Limb (tissue), 2 donors: Measurements from ENCODE around the gene INSR.

ENCODE experiments used
- DNase-seq, 2 donors: peaks; one replicate each; pipeline ENCODE4 v3.0.0-alpha.2; 2016; ENCODE audit errors: extremely low spot score in 2 of 2

Gene INSR

GRCh38 chr19:7142771-7143170 is 151.4 kb downstream of the INSR start:
- no peak for DNase-seq

DNA sequence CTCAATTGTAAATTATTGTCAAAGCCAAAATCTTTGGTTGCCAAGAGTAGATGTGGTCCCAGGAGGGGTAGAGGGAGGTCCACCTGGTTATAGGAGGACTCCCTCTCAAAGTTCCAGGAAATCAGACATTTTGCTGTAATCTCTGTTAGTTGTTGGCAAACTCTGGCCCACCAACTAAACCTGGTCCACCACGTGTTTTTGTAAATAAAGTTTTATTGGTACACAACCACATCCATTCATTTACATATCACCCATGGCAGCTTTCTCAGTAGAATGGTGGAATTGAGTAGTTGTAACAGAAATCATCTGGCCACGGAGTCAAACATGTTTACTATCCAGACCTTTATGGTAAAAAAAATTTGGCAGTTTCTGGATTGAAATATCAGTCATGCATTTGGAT is 154.1 kb downstream of the INSR start:
- no peak for DNase-seq

DNA sequence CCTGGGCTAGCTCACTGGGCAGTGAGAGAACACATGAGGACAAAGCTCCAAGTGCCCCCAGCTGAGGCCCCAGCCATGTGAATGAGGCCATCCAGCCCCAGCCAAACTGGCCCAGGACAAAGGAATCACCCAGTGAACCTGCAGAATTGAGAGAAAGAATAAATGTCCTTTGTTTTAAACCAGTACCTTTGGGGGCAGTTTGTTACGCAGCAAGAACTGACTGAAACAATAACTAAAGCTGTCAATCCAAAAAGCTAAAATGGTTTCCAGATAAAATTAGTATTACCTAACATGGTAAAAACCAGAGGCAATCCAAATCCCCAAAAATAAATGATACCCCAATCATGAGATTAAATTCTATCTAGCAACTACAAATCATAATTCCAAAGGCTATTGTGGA is 155.1 kb downstream of the INSR start:
- no peak for DNase-seq

DNA sequence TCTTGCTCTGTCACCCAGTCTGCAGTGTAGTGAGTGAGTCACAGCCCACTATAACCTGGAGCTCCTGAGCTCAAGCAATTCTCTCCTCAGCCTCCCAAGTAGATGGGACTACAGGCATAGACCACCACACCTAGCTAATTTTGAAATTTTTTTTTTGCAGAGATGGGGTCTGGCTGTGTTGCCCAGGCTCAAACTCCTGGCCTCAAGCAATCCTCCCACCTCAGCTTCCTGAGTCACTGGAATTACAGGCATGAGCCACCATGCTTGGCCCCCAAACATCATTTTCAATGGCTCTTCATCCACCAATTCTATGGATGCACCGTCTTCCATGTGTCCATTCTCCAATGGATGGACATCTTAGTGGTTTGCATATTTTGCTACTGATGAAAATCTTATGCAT is 155.8 kb downstream of the INSR start:
- DNase-seq: no peak

DNA sequence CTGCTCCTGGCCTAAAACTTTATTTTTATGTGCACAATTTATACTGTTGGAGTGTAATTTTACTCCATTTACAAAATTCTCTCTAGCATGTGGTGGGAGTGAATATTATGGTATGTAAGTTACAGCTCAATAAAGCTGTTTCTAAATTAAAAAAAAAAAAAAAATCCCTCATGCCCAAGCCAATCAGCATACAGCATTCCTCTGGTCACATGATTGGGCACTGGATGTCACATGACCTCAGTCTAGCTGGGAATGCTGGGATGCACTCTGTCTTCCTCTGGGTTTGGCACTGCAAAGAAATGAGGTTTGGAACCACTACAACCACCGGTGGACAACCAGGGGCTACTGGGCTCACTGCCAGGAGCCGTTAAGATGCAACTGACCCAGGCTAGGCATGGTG is 157.1 kb downstream of the INSR start:
- no peak for DNase-seq

DNA sequence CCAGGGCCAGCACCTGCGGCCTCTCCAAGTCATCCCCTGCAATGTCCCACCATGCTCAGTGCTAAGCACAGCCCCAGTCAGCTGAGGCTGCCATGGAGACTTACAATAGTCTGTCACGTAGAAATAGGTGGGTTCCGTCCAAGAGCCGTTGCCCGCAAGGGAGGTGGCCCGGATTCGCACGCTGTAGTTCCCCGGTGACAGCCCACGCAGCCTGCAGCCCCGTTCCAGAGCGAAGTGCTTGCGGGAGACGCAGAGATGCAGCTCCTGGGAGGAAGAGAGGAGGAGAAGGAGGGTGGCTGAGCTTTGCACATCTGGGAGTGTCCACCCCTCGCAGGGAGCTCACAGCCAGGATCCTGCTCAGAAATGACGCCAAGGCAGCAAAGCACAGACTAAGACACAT is 162.2 kb downstream of the INSR start:
- DNase-seq: no peak

DNA sequence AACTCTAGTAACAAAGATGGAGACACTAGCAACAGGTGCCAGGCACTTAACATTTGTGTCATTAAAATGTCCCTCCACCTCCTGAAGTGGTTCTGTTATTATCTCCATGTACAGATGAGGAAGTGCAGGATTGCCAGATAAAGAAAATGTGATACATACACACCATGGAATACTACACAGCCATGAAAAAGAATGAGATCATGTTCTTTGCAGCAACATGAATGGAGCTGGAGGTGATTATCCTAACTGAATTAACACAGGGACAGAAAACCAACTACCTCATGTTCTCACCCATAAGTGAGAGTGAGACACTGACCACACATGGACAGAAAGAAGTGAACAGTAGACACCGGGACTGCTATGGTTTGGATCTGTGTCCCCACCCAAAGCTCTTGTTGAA is 164.2 kb downstream of the INSR start:
- DNase-seq: no peak

- DNase-seq: no peak
These were observed 168.1 kb downstream of the INSR start for GRCh38 chr19:7126132-7126531.

- DNase-seq: no peak
These were observed 169.0 kb downstream of the INSR start for GRCh38 chr19:7125221-7125620.

DNA sequence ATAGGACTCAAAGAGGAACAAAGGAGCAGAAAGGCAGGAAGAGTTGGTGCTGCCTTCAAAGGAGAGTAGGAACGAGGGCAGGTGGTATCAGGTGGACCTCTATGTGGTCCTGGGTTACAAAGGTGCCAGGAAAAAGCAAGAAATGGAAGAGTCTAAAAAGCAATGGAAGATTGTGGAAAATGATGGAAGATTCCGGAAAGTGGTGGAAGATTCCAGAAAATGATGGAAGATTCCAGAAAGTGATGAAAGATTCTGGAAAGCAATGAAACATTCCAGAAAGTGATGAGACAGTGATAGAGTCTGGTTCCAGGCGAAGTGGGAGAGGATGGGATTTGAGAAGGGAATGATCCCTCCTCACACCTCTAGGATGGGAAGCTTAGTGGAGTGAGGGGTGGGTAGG is 169.4 kb downstream of the INSR start:
- no peak for DNase-seq

DNA sequence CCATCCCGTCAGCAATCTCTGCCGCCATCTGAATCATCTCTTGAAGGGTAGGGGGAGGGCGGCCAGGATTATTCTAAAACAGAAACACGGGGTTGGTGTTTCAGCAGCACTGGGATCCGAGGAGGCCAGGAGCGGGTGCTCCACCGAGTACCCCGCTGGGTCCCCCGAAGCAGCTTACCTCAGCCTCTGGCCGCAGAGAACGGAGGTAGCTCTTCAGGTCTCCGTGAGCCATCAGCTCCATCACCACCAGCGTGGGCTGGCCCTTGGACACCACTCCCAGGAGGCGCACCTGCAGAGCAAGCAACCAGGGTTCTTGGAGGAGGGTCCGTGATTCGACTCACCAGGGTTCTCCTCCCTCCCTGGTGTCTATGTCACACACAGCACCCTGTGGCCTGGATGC is 171.5 kb downstream of the INSR start:
- no peak for DNase-seq

DNA sequence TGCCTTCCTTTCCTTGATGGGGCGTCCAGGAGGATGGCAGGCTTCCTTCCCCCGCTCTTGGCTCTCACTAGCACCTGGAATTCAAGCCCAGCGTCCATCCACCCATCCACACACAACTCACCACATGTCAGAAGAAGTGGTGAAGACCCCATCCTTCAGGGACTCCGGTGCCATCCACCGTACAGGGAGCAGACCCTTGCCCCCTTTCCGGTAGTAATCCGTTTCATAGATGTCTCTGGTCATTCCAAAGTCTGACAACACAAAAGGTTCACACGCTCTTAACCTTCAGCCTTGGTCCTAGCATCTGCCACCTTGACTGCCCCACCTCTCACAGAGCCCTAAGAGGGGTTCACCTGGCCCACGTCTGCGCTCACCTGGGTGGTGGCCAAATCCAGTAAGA is 173.7 kb downstream of the INSR start:
- DNase-seq: no peak

DNA sequence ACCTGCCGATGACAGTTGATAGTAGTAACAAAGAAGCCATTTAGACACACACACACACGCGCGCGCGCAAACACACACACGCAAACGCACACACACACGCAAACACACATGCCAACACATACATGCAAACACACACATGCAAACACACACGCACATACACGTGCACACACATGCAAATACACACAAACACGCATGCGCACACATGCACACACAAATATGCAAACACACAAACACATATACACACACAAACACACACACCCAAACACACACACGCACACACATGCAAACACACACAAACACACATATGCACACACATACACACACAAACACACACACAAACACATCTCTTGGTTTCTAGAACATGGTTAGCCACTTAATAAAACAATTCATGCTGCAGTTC is 174.6 kb downstream of the INSR start:
- DNase-seq: no peak

DNA sequence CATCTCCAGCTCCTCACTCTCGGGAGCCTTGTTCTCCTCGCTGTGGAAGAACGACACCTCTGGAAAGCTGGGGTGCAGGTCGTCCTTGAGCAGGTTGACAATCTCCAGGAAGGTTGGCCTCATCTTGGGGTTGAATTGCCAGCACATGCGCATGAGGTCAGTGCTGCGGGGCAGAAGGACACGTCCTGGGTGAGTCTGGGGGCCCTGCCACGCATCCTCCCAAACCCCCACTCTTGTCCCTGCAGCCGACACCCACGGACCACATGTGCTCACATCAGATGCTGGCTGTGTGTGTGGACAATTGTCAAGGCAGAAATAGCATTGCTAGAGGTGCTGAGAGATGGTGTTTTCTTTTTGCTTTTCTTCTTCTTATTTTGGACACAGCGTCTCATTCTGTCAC is 177.0 kb downstream of the INSR start:
- no peak for DNase-seq

- no peak for DNase-seq
These were observed 178.5 kb downstream of the INSR start for GRCh38 chr19:7115721-7116120.

GRCh38 chr19:7113233-7113632 is 181.0 kb downstream of the INSR start:
- no peak for DNase-seq

- no peak for DNase-seq
These were observed 181.5 kb downstream of the INSR start for GRCh38 chr19:7112675-7113074.

DNA sequence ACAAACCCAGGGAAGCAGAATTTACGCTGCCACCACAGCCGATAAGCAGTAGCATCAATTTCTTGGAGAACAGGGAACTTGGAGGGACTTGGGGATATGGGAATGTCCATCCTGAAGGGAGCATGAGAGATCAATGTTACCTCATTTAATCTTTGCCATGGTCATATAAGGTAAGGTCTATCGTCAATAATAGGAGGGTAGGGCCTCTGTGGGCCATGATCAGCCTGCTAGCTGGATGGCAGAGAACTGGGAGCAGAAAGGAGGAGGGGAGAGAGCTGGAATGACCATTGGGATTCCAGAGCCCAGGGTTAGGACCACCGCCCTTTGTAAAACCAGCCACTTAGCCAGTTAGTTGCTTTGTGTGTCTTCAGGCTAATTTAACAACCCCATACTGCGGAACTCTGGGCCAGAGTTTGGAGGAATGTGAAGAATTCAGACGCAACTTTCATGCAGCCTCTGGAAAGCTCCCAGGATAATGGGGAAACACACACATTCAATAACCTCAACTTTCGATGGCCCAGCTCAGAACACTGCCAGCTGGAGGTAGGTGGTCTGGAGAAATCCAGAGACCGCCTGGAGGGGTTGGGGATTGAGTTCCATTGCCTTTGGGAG is 184.4 kb downstream of the INSR start:
- DNase-seq: no peak

DNA sequence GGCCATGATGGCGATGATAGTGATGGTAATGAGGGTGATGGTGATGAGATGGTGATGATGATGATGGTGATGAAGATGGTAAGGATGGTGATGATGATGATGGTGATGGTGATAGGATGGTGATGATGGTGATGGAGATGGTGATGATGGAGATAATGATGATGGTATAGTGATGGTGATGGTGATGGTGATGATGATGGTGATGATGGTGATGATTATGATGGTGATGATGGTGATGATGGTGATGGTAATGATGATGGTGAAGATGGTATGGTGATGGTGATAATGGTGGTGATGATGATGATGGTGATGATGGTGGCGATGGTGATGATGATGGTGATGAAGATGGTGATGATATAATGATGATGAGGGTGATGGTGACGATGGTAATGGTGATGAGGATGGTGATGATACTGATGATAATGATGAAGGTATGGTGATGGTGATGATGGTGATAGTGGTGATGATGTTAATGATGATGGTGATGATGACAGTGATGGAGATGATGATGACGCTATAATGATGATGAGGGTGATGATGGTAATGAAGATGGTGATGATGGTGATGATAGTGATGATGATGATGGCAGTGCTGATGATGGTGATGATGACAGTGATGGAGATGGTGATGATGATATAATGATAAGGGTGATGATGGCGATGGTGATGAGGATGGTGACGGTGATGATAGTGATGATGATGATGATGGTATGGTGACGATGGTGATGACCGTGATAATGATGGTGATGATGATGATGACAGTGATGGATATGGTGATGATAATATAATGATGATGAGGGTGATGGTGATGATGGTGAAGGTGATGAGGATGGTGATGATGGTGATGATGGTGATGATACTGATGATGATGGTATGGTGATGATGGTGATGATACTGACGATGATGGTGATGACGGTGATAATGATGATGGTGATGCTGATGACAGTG is 187.2 kb downstream of the INSR start:
- DNase-seq: no peak

GRCh38 chr19:7104747-7105447 is 189.3 kb downstream of the INSR start:
- DNase-seq: no peak

GRCh38 chr19:7101498-7102253 is 192.5 kb downstream of the INSR start:
- no peak for DNase-seq

GRCh38 chr19:7099597-7099921 is 194.7 kb downstream of the INSR start:
- DNase-seq: no peak
